ENCODE results near the gene AGO3. TPM values are rescaled to one million over a fixed set of nuclear protein-coding genes. Genes with fewer than 3 reads are reported as not detected.

The AGO3 gene
- total and polyA plus RNA-seq, 2 of the 13 experiments (the other 11 are each of a cell fraction or from before 2014, with no cell fraction given) = 21.2 to 27.1 TPM

GRCh38 chr1:36111151-36111550 is 180.2 kb downstream of the AGO3 start (continued):
- TF ChIP-seq PHF5A (CRISPR knock-in tag; IDR thresholded peaks at IDR 0.05; ENCODE audit: low read depth, unreplicated experiment) = no peak

- ATAC-seq (peak; percentile 12; the same call in 1 of the 3 replicates), DNase-seq (ENCODE audit: low spot score) (no peak), FAIRE-seq (no peak)
- ChIA-PET POLR2A (no interaction called here), CTCF (ENCODE audit: low intra/inter-chr PET ratio, low total read pairs) (no interaction called here)
- Histone ChIP-seq H3K4me1 (ENCODE audit: insufficient read depth, low read length) (peaks cover 21% of the 10 kb centered on the region), H3K9ac (ENCODE audit: insufficient read depth, low read depth, low read length) (no peak overlapping the region), H3K27ac (ENCODE audit: extremely low read length, insufficient read depth, low read length) (no peak overlapping the region), H2AFZ (ENCODE audit: low read length) (no peak overlapping the region), H4K20me1 (ENCODE audit: insufficient read depth, low read length) (no peaks in the 10 kb centered on the region), H3K9me3 (ENCODE audit: low read length) (no peaks in the 10 kb centered on the region), H3K79me2 (ENCODE audit: insufficient read depth, low read length) (no peaks in the 10 kb centered on the region), H3K4me2 (ENCODE audit: low read depth, low read length) (no peak overlapping the region), H3K36me3 (replicated peaks in 1 of 2; ENCODE audit: control insufficient read depth in 1 of 2, insufficient read depth in 2 of 2, low read length in 2 of 2) (no peaks in the 10 kb centered on the region), H3K4me3 (replicated peaks in 1 of 3; ENCODE audit: insufficient read depth in 1 of 3, low read depth in 2 of 3, low read length in 3 of 3) (no peak overlapping the region), H3K27me3 (ENCODE audit: control insufficient read depth in 1 of 2, insufficient read depth in 2 of 2, low read length in 2 of 2) (peaks cover 4 to 22% of the 10 kb centered on the region in 2 experiments; a peak in 4 of 5 replicates)
- no TSS peak for BruUV-seq (replicated peaks)
- TF ChIP-seq ZNF318 (CRISPR knock-in tag; IDR thresholded peaks at IDR 0.05) (no peak), ZFP36 (IDR thresholded peaks at IDR 0.05; ENCODE audit: borderline replicate concordance, low read depth, low read length, partially characterized antibody) (peak; percentile 52)
- intact Hi-C loops (cut with micrococcal nuclease; ENCODE audit: unreplicated experiment) (no loop called here), in situ Hi-C loops (cut with HindIII; ENCODE audit: extremely low pct_ligation_motif_present, low pct_unique_long_range_greater_than_20kb) (no loop called here)
- WGBS (ENCODE audit: low lambda C conversion rate) = 61% methylated on average over 9 of the region's 9 CpGs
Observed at GRCh38 chr1:36112823-36113222, 181.9 kb downstream of the AGO3 start.
